HCT116 (cell line): ENCODE data around the gene AGAP1. TPM values are rescaled to one million over a fixed set of nuclear protein-coding genes. Genes with fewer than 3 reads are reported as not detected.

ENCODE experiments used
- ATAC-seq: fragments of 200-7000 bp; cut with Tn5 transposase; 2 replicates; pipeline ENCODE4 v1.9.1; 2020; ENCODE audit warnings: mild to moderate bottlenecking, moderate library complexity
- BruUV-seq: library from RNA; stranded (reverse); fragments of 400-500 nt; replicated peaks from 2 replicates; lab custom pipeline; 2021; lab: Mats Ljungman, UMichigan
- CTCF ChIA-PET: fragments of 300-600 bp; sonication (Branson Sonifier 250); formaldehyde crosslinking; loops from one replicate; lab custom pipeline; 2021; ENCODE audit warnings: antibody characterized with exemption; lab: Charles Lee
- POLR2A ChIA-PET: fragments of 300-600, 350-600 bp; sonication (Branson Sonifier 250); formaldehyde crosslinking; loops from one replicate; lab custom pipeline; 2021; ENCODE audit warnings: antibody characterized with exemption; lab: Charles Lee
- RAD21 ChIA-PET, 2 experiments: fragments of 300-600 bp; sonication (Branson Sonifier 250); formaldehyde crosslinking; loops; one replicate each; lab custom pipeline; 2023; ENCODE audit warnings: low total read pairs in 2 of 2; ENCODE audit not compliant: uncharacterized antibody in 2 of 2, unreplicated experiment in 2 of 2, low non-redundant PET in 1 of 2; lab: Charles Lee
- DNase-seq: peaks from one replicate; pipeline ENCODE4 v3.0.0-alpha.2; 2010; ENCODE audit warnings: low read depth, low spot score
- H2AFZ ChIP-seq: fragments of 200-600 bp; shearing (Covaris generic), sonication (generic); 2 replicates; pipeline ENCODE4 v1.6.1; 2017; ENCODE audit warnings: low read depth, mixed run types, mixed read lengths, antibody characterized with exemption, low read length; ENCODE audit not compliant: poor library complexity, severe bottlenecking
- H3K27ac ChIP-seq: 2 replicates; pipeline ENCODE4 v1.5.1; 2012; ENCODE audit warnings: low read depth, low read length
- H3K27me3 ChIP-seq: fragments of 200-600 bp; sonication (generic); 2 replicates; pipeline ENCODE4 v1.6.1; 2016; ENCODE audit warnings: mixed run types, low read length, mixed read lengths; ENCODE audit not compliant: insufficient read depth
- H3K36me3 ChIP-seq, 2 experiments: fragments of 200-500 bp in 1 of 2; fragments of 200-600 bp in 1 of 2; sonication (Bioruptor generic) in 1 of 2; sonication (generic) in 1 of 2; 2 replicates each; pipeline versions ENCODE4 v1.5.1 to v1.6.1; 2014 to 2016; ENCODE audit warnings: low read length in 2 of 2, inconsistent platforms in 1 of 2, mixed read lengths in 1 of 2, mixed run types in 1 of 2; ENCODE audit not compliant: insufficient read depth in 2 of 2, control insufficient read depth in 1 of 2
- H3K4me1 ChIP-seq, 2 experiments: fragments of 200-600 bp in 1 of 2; sonication (generic) in 1 of 2; 2 replicates each; pipeline versions ENCODE4 v1.5.1 to v1.6.1; 2012 to 2017; ENCODE audit warnings: low read length in 2 of 2, inconsistent platforms in 1 of 2, mild to moderate bottlenecking in 1 of 2, mixed read lengths in 1 of 2, mixed run types in 1 of 2, moderate library complexity in 1 of 2; ENCODE audit not compliant: insufficient read depth in 2 of 2, control insufficient read depth in 1 of 2
- H3K4me2 ChIP-seq: fragments of 200-600 bp; sonication (generic); 2 replicates; pipeline ENCODE4 v1.6.1; 2017; ENCODE audit warnings: mixed run types, low read length, mixed read lengths
- H3K4me3 ChIP-seq, 2 experiments: fragments of 200-600 bp in 1 of 2; sonication (generic) in 1 of 2; replicated peaks in 1 of 2; 2 replicates each; pipeline ENCODE4 v1.5.1; 2011 to 2016; ENCODE audit warnings: low read length in 2 of 2, control low read depth in 1 of 2, low read depth in 1 of 2, mild to moderate bottlenecking in 1 of 2, mixed read lengths in 1 of 2, mixed run types in 1 of 2
- H3K79me2 ChIP-seq: fragments of 200-600 bp; sonication (generic); 2 replicates; pipeline ENCODE4 v1.6.1; 2017; ENCODE audit warnings: mild to moderate bottlenecking, mixed run types, low read length, moderate library complexity, mixed read lengths; ENCODE audit not compliant: insufficient read depth
- H3K9ac ChIP-seq: fragments of 200-600 bp; sonication (generic); 2 replicates; pipeline ENCODE4 v1.6.1; 2016; ENCODE audit warnings: low read length, mixed read lengths
- H3K9me2 ChIP-seq: fragments of 200-600 bp; sonication (generic), shearing (Covaris generic); 2 replicates; pipeline ENCODE4 v1.6.1; 2017; ENCODE audit warnings: mixed run types, mild to moderate bottlenecking, moderate library complexity; ENCODE audit not compliant: insufficient read depth
- H3K9me3 ChIP-seq, 2 experiments: fragments of 200-500 bp in 1 of 2; fragments of 200-600 bp in 1 of 2; sonication (Bioruptor generic) in 1 of 2; sonication (generic) in 1 of 2; 2 replicates each; pipeline ENCODE4 v1.6.1; 2014 to 2017; ENCODE audit warnings: low read length in 2 of 2, mixed read lengths in 2 of 2, inconsistent platforms in 1 of 2, low read depth in 1 of 2, mild to moderate bottlenecking in 1 of 2, mixed run types in 1 of 2, moderate library complexity in 1 of 2; ENCODE audit not compliant: control insufficient read depth in 1 of 2, insufficient read depth in 1 of 2
- H4K20me1 ChIP-seq: fragments of 200-600 bp; sonication (generic), shearing (Covaris generic); 2 replicates; pipeline ENCODE4 v1.6.1; 2017; ENCODE audit warnings: mixed run types, mild to moderate bottlenecking, moderate library complexity; ENCODE audit not compliant: insufficient read depth
- ATF3 ChIP-seq: IDR thresholded peaks from 2 replicates; pipeline ENCODE4 v1.6.1; 2012
- CBX3 ChIP-seq: IDR thresholded peaks from 2 replicates; pipeline ENCODE4 v1.6.1; 2012; ENCODE audit warnings: low read depth
- CTCF ChIP-seq, 3 experiments: fragments of 200-600 bp in 1 of 3; sonication (generic) in 1 of 3; IDR thresholded peaks in 2 of 3; conservative IDR thresholded peaks in 1 of 3; 2 replicates each; pipeline ENCODE4 v1.5.1; 2012 to 2017; ENCODE audit warnings: low read depth in 2 of 3, low read length in 2 of 3, antibody characterized with exemption in 1 of 3, borderline replicate concordance in 1 of 3, control low read depth in 1 of 3, mild to moderate bottlenecking in 1 of 3, mixed read lengths in 1 of 3, mixed run types in 1 of 3, moderate library complexity in 1 of 3; ENCODE audit not compliant: insufficient read depth in 1 of 3
- EGR1 ChIP-seq: IDR thresholded peaks from 2 replicates; pipeline ENCODE4 v1.6.1; 2012; ENCODE audit warnings: low read depth
- EZH2 ChIP-seq: fragments of 200-600 bp; sonication (generic); IDR thresholded peaks from 2 replicates; pipeline ENCODE4 v1.6.1; 2017; ENCODE audit warnings: antibody characterized with exemption, mixed run types
- EZH2phosphoT487 ChIP-seq: fragments of 200-600 bp; IDR thresholded peaks from 2 replicates; pipeline ENCODE4 v1.6.1; 2018; ENCODE audit warnings: antibody characterized with exemption, borderline replicate concordance
- FOSL1 ChIP-seq: IDR thresholded peaks from 2 replicates; pipeline ENCODE4 v1.6.1; 2012; ENCODE audit warnings: low read depth
- POLR2AphosphoS5 ChIP-seq: IDR thresholded peaks from 2 replicates; pipeline ENCODE4 v1.6.1; 2011; ENCODE audit warnings: mild to moderate bottlenecking, low read depth, low read length, moderate library complexity
- RAD21 ChIP-seq: IDR thresholded peaks from 2 replicates; pipeline ENCODE4 v1.6.1; 2012; ENCODE audit warnings: low read depth, mild to moderate bottlenecking
- REST ChIP-seq: IDR thresholded peaks from 2 replicates; pipeline ENCODE4 v1.6.1; 2012; ENCODE audit warnings: low read depth
- SP1 ChIP-seq: IDR thresholded peaks from 2 replicates; pipeline ENCODE4 v1.6.1; 2012; ENCODE audit warnings: low read depth
- SRF ChIP-seq: IDR thresholded peaks from 2 replicates; pipeline ENCODE4 v1.6.1; 2012; ENCODE audit warnings: low read depth
- TCF7L2 ChIP-seq: IDR thresholded peaks from 2 replicates; pipeline ENCODE4 v1.7.0; 2011; ENCODE audit warnings: borderline replicate concordance, inconsistent platforms; ENCODE audit not compliant: insufficient read depth, insufficient read length; ENCODE audit errors: extremely low read depth
- ZFX ChIP-seq: fragments of 450-650 bp; IDR thresholded peaks from 2 replicates; pipeline ENCODE4 v1.6.1; 2017
- ZNF274 ChIP-seq: fragments of 200-500 bp; sonication (Bioruptor generic); IDR thresholded peaks from 2 replicates; pipeline ENCODE4 v1.6.1; 2014; ENCODE audit warnings: mild to moderate bottlenecking, low read depth, low read length, inconsistent platforms
- intact Hi-C: fragments of 100-400 bp; cut with micrococcal nuclease; formaldehyde crosslinking; loops from 2 replicates; pipeline ENCODE4 v1.10.0; 2022
- total RNA-seq: library from RNA; stranded (reverse); gene quantifications from one replicate; pipeline ENCODE4 v1.2.1, GENCODE V29; 2021; ENCODE audit not compliant: unreplicated experiment

AGAP1 gene
- total RNA-seq, 1 experiment from 2014 or later: 43.8 TPM

GRCh38 chr2:235911125-235911524 is 417.3 kb downstream of the AGAP1 start:
- intact Hi-C loops: no loop called here
- RAD21 ChIA-PET: no interaction called here
- no peak overlapping the region for H3K27ac ChIP-seq
- no TSS peak for BruUV-seq
- H3K27me3 ChIP-seq: no peaks in the 10 kb centered on the region
- H4K20me1 ChIP-seq: no peaks in the 10 kb centered on the region
- POLR2A ChIA-PET: no interaction called here
- H3K9ac ChIP-seq: no peak overlapping the region
- DNase-seq: no peak
- H3K9me2 ChIP-seq: no peaks in the 10 kb centered on the region
- no peaks in the 10 kb centered on the region for H3K79me2 ChIP-seq
- TF ChIP-seq ZFX (no peak), POLR2AphosphoS5 (no peak)
- CTCF ChIA-PET: no interaction called here
- no peaks in the 10 kb centered on the region for H3K9me3 ChIP-seq
- H3K4me2 ChIP-seq: no peak overlapping the region
- no peak overlapping the region for H2AFZ ChIP-seq
- no peak for ATAC-seq
- 0 out of 4 replicates have a peak, but pooled peaks cover 0 to 7% of the 10 kb centered on the region in 2 experiments for H3K36me3 ChIP-seq
- H3K4me3 ChIP-seq: no peak overlapping the region
- no peaks in the 10 kb centered on the region for H3K4me1 ChIP-seq

GRCh38 chr2:235911633-235912233 is 417.9 kb downstream of the AGAP1 start:
- 0 out of 4 replicates have a peak, but pooled peaks cover 0 to 7% of the 10 kb centered on the region in 2 experiments for H3K36me3 ChIP-seq
- intact Hi-C loops: no loop called here
- no peaks in the 10 kb centered on the region for H3K4me1 ChIP-seq
- no TSS peak for BruUV-seq
- no peaks in the 10 kb centered on the region for H3K79me2 ChIP-seq
- no peak overlapping the region for H2AFZ ChIP-seq
- no peak overlapping the region for H3K27ac ChIP-seq
- no peak for ATAC-seq
- H4K20me1 ChIP-seq: no peaks in the 10 kb centered on the region
- no peaks in the 10 kb centered on the region for H3K9me2 ChIP-seq
- H3K4me3 ChIP-seq: no peak overlapping the region
- no peak overlapping the region for H3K4me2 ChIP-seq
- H3K9me3 ChIP-seq: no peaks in the 10 kb centered on the region
- ChIA-PET POLR2A (no interaction called here), RAD21 (no interaction called here), CTCF (no interaction called here)
- no peaks in the 10 kb centered on the region for H3K27me3 ChIP-seq
- no peak for DNase-seq
- no peak overlapping the region for H3K9ac ChIP-seq
- TF ChIP-seq RAD21 (no peak), ATF3 (no peak), ZNF274 (no peak), ZFX (no peak), EGR1 (no peak), CBX3 (no peak), REST (no peak), SP1 (no peak), TCF7L2 (no peak), CTCF (IDR thresholded peaks at IDR 0.05 in 2 of 3, conservative IDR thresholded peaks at IDR 0.05 in 1 of 3; ENCODE audit: borderline replicate concordance in 1 of 3, insufficient read depth in 1 of 3, low read depth in 2 of 3, low read length in 2 of 3) (no peak), SRF (no peak), FOSL1 (no peak), EZH2phosphoT487 (no peak), EZH2 (no peak)
